Stimulated activated CD4-positive, alpha-beta T cell treated with anti-CD3 and anti-CD28 coated beads, Interleukin-1b, Interleukin-23, amount 100 ng/mL, for 24 hours (primary cell): ENCODE data around the gene SLC43A1.

ENCODE experiments used
- DNase-seq, 4 experiments: peaks; one replicate each; pipeline ENCODE4 v3.0.0-alpha.2; 2020; ENCODE audit warnings: low read depth in 4 of 4, low spot score in 1 of 4

SLC43A1 gene

DNA sequence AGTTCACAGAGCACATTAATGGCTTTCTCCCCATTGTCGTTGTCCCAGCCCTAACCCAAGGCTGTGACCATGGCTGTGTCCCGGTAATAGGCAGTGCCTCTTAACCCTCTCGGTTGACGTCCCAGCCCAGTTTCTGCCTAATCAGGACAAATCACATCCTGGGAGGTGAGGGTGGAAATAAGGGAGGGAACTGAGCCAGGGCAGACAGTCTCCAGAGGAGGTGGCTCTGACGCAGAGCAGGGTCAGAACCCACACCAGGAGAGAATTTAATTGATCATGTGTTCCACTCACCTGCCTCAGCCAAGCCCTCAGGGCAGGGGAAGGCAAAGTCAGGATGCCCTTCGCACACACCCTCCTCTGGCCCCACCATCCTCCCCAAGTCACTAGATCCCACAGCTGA lies 17.0 kb downstream of the SLC43A1 start:
- DNase-seq = no peak

GRCh38 chr11:57497303-57498247 lies 17.9 kb downstream of the SLC43A1 start:
- no peak for DNase-seq

DNA sequence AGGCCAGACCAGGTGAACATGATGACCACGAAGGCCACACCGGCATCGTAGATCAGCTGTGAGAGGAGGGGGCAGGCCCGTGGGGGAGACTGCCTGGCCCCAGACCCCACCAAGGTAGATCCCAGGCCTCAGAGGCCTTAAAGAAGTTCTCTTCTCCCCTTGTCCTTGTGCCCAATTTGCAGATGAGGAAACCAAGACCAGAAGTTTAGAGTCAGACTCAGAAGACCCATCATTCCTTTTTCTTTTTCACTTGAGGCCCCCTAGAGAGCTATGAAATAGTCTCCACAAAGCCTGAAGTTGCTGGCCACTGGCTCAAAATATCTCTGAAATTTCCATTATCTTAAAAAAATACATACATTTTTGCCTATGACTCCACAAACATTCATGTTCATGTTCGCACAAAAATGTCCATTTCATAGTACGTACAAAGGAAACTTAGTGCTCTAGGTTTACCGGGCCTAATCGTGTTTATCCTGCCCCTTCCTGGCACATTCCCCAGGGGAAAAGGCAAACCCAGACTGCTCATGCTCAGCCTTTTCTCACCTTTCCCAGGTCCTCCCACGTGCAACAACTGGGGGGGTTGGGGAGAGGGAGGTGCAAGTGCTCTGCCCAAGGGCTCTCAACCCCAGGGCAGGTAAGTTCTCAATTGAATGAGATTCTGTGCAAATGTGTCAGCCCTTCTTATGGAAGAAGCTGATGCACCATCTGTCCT lies 19.2 kb downstream of the SLC43A1 start:
- DNase-seq = no peak

- peak; percentile 48 to 63 (median 62) for DNase-seq
These were observed 21.7 kb downstream of the SLC43A1 start for GRCh38 chr11:57493507-57494503.

- peak in 1 of 4 experiments; percentile 49 for DNase-seq
These were observed 24.0 kb downstream of the SLC43A1 start for GRCh38 chr11:57491371-57492061.

- DNase-seq = no peak
These were observed 24.9 kb downstream of the SLC43A1 start for GRCh38 chr11:57490456-57491248.

DNA sequence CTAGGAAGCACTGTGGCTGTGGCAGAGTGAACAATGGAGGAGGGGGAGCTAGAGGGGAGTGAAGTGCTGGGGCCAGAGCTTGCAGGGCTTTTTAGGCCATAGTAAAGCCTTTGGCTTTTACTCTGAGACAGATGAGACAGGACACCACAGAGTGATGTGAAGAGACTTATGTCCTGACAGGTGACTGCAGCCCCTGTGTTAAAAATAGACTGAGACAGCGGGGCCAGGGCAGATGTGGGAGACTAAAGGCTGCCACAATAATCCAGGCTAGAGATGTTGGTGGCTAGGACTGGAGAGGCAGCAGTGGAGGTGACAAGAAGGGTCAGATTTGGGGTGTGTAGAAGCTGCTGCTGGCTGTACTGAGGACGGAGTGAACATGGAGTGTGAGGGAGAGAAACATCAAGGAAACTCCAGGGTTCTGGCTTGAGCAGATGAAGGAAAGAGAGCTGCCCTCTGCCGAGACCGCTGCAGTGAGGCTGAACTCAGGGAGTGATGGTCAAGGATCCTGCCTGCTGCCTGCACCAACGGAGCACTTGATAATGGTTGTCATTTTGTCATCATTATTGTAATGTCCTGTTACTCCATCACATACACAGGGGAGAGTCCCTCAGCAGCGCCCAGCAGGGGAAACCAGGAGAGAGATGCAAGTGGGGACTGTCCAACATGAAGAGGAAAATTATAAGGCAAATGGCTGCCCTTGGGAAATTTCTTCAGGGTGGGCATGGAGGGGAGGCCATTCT lies 27.4 kb downstream of the SLC43A1 start:
- no peak for DNase-seq

- DNase-seq = no peak
These were observed 28.3 kb downstream of the SLC43A1 start for GRCh38 chr11:57487021-57487778.

- no peak for DNase-seq
These were observed 30.1 kb downstream of the SLC43A1 start for GRCh38 chr11:57485217-57485990.

DNA sequence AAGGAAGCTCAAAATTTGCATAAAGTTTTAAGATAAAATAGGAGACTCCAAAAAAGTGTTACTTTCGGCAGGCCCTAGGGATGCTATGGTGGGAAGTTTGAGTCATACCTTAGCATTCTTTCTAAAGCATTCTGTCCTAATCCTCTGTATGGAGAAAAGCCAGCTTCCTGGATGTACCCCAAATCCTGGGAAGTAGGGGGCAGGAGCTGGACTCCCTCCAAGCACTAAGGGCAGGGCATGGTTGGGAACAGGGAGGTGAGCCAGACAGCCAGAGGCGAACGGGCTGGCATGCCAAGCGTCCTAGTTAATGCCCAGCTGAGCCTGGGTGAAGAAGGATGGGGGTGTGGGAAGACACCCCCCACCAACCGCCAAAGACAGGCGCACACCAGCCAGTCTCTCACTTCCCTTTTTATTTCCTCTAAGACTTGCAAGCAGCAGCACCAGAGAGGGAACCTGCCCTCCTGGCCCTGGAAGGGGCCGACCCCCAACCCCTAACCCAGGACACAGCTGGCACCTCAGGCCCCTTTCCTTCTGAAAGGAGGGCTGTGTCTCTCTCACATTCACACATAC lies 31.3 kb downstream of the SLC43A1 start:
- no peak for DNase-seq

DNA sequence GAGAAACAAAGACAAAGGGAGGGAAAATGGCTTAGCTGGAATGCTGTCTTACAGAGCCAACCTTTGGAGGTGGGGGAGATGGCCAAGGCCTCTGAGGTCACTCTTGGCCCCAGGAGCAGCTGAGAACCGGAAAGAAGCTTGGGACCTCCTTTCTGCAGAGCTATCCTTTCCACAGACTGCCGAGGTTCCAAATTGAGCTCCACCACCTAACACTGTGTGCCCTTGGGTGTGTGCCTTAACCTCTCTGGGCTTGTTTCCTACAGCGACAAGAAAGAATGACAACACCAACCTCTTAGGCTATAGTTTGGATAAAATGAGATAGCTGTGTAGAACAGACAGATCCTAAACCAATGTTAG lies 32.0 kb downstream of the SLC43A1 start:
- no peak for DNase-seq

DNA sequence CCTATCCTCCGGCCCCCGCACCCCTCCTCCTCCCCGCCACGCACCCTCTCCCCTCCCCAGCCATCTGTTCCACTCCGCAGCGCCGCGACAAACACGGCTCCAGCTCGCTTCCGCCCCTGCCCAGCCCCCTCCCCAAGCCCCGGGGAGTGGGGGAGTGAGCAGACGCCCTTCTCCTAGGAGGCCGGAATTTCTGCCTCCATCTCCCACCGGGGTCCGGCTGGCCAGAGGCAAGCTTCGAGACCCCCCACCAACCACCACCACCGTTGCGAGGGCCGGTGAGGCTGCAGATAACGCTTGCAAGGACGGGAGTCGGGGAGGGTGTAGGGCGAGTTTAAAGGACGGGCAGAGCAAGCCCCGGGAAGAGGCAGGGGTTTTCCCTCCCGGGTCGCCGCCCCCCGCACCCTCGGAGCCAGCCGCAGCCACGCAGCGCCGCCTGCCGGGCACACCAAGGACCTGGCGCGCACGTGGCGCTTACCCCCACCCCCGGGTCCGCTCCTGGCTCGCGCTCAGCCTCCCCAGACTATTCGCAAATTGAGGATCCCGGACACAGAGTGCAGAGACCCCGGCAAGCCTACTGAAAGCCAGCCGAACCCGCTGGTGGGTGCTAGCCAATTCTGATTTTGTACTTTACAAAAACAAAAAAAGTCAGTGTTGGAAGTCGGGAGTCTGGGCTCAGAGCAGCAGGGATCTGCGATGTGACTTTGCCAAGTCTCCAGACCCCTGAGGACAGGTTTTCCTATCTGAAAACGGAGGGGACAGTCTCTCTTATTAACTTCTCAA lies 32.5 kb downstream of the SLC43A1 start:
- DNase-seq = peak; percentile 42 to 61 (median 56)

- DNase-seq = no peak
These were observed 33.4 kb downstream of the SLC43A1 start for GRCh38 chr11:57481915-57482781.

- no peak for DNase-seq
These were observed 34.2 kb downstream of the SLC43A1 start for GRCh38 chr11:57481315-57481714.

- peak in 3 of 4 experiments; percentile 53 to 65 (median 63) for DNase-seq
These were observed 34.9 kb downstream of the SLC43A1 start for GRCh38 chr11:57480409-57481137.
